HepG2 (cell line): ENCODE data around the gene SNAP25. TPM values are rescaled to one million over a fixed set of nuclear protein-coding genes. Genes with fewer than 3 reads are reported as not detected.

Experiments used
- ATAC-seq: fragments of 200-7000 bp; cut with Tn5 transposase; 3 replicates; pipeline ENCODE4 v1.9.1; 2020; ENCODE audit warnings: mild to moderate bottlenecking, moderate library complexity
- BruUV-seq: library from RNA; stranded (reverse); fragments of 400-500 nt; replicated peaks from 2 replicates; lab custom pipeline; 2021; lab: Mats Ljungman, UMichigan
- CTCF ChIA-PET: fragments of 300-600 bp; formaldehyde crosslinking; extraction: SDS; loops from one replicate; lab custom pipeline; 2021; ENCODE audit warnings: low total read pairs, inconsistent platforms, low intra/inter-chr PET ratio; lab: Yijun Ruan, JAX
- POLR2A ChIA-PET: fragments of 350-600 bp; sonication (Branson Sonifier 250); formaldehyde crosslinking; loops from one replicate; lab custom pipeline; 2020; ENCODE audit warnings: antibody characterized with exemption, inconsistent platforms; lab: Yijun Ruan, JAX
- DNase-seq: peaks from one replicate; pipeline ENCODE4 v3.0.0-alpha.2; 2015; ENCODE audit warnings: low spot score
- FAIRE-seq: peaks from 3 replicates; lab custom pipeline; 2011; peaks lifted over from hg19 to GRCh38; lab: Jason Lieb, UNC
- H2AFZ ChIP-seq: one replicate; pipeline ENCODE4 v1.6.1; 2011; ENCODE audit warnings: low read length, inconsistent platforms
- H3K27ac ChIP-seq: fragments of 300-600 bp; 3 replicates; pipeline ENCODE4 v1.8.0; 2011; ENCODE audit warnings: mixed run types, mild to moderate bottlenecking, mixed read lengths, low read length, inconsistent platforms; ENCODE audit not compliant: insufficient read depth; ENCODE audit errors: extremely low read length
- H3K27me3 ChIP-seq, 2 experiments: fragments of 200-600 bp in 1 of 2; 2 replicates in 1 of 2; 3 replicates in 1 of 2; pipeline versions ENCODE4 v1.6.0 to v1.8.0; 2011; ENCODE audit warnings: low read length in 2 of 2, mild to moderate bottlenecking in 2 of 2, moderate library complexity in 2 of 2, inconsistent platforms in 1 of 2; ENCODE audit not compliant: insufficient read depth in 2 of 2, control insufficient read depth in 1 of 2
- H3K36me3 ChIP-seq, 2 experiments: fragments of 200-600 bp in 1 of 2; replicated peaks in 1 of 2; 2 replicates in 1 of 2; 3 replicates in 1 of 2; pipeline versions ENCODE4 v1.5.1 to v1.8.0; 2011; ENCODE audit warnings: low read length in 2 of 2, inconsistent platforms in 1 of 2; ENCODE audit not compliant: insufficient read depth in 2 of 2, control insufficient read depth in 1 of 2
- H3K4me1 ChIP-seq: 2 replicates; pipeline ENCODE4 v1.5.1; 2012; ENCODE audit warnings: low read length, inconsistent platforms; ENCODE audit not compliant: insufficient read depth
- H3K4me2 ChIP-seq: 2 replicates; pipeline ENCODE4 v1.6.0; 2011; ENCODE audit warnings: low read depth, low read length, inconsistent platforms
- H3K4me3 ChIP-seq, 3 experiments: fragments of 200-600 bp in 1 of 3; sonication (generic), shearing (Covaris generic) in 1 of 3; replicated peaks in 1 of 3; 2 replicates each; pipeline ENCODE4 v1.5.1; 2011 to 2016; ENCODE audit warnings: low read length in 3 of 3, inconsistent platforms in 2 of 3, low read depth in 2 of 3, mild to moderate bottlenecking in 2 of 3, control low read depth in 1 of 3, mixed read lengths in 1 of 3; ENCODE audit not compliant: insufficient read depth in 1 of 3
- H3K79me2 ChIP-seq: one replicate; pipeline ENCODE4 v1.6.1; 2011; ENCODE audit warnings: low read length, inconsistent platforms; ENCODE audit not compliant: insufficient read depth
- H3K9ac ChIP-seq: 2 replicates; pipeline ENCODE4 v1.6.0; 2011; ENCODE audit warnings: mild to moderate bottlenecking, low read depth, low read length, inconsistent platforms; ENCODE audit not compliant: insufficient read depth
- H3K9me3 ChIP-seq: 2 replicates; pipeline ENCODE4 v1.5.1; 2012; ENCODE audit warnings: mild to moderate bottlenecking, low read length
- H4K20me1 ChIP-seq: 2 replicates; pipeline ENCODE4 v1.6.0; 2011; ENCODE audit warnings: inconsistent platforms, mild to moderate bottlenecking, low read length, moderate library complexity; ENCODE audit not compliant: insufficient read depth
- GATAD2A ChIP-seq: IDR thresholded peaks from 2 replicates; pipeline ENCODE4 v1.6.1; 2016
- ZFP90 ChIP-seq: sonication (generic); formaldehyde crosslinking; IDR thresholded peaks from 2 replicates; pipeline ENCODE4 v1.8.0; 2022; ENCODE audit warnings: missing genetic modification reagents, mild to moderate bottlenecking, inconsistent platforms, borderline replicate concordance
- ZNF598 ChIP-seq: sonication (generic); formaldehyde crosslinking; IDR thresholded peaks from 2 replicates; pipeline ENCODE4 v1.5.1; 2020; ENCODE audit warnings: mild to moderate bottlenecking, missing genetic modification reagents, borderline replicate concordance
- ZNF773 ChIP-seq: sonication (generic); formaldehyde crosslinking; IDR thresholded peaks from 2 replicates; pipeline ENCODE4 v1.4.0; 2020; ENCODE audit warnings: missing genetic modification reagents, borderline replicate concordance
- WGBS: methylation state at CpG from one replicate; pipeline ENCODE4 v1.1.6; 2017; ENCODE audit warnings: low lambda C conversion rate; 5-methylcytosine and 5-hydroxymethylcytosine counted together
- in situ Hi-C: cut with HindIII; loops from 2 replicates; pipeline ENCODE4 v1.10.0; 2017; ENCODE audit warnings: low pct_unique_long_range_greater_than_20kb; ENCODE audit not compliant: extremely low pct_ligation_motif_present
- intact Hi-C: fragments of 100-400 bp; cut with micrococcal nuclease; formaldehyde crosslinking; loops from one replicate; pipeline ENCODE4 v1.10.0; 2022; ENCODE audit not compliant: unreplicated experiment
- polyA plus RNA-seq, 8 experiments: library from polyadenylated mRNA; depleted of rRNA in 3 of 8; stranded (reverse) in 7 of 8; unstranded in 1 of 8; fragments of >200 nt; fragmentation: Illumina TruSeq in 4 of 8; extraction: Trizol in 4 of 8; gene quantifications; 2 replicates each; pipeline versions ENCODE4 v1.2.1 to v1.2.3, GENCODE V29; 2011 to 2016; ENCODE audit warnings: low read depth in 4 of 8, missing spikeins in 1 of 8, mixed read lengths in 1 of 8; ENCODE audit not compliant: insufficient read depth in 1 of 8
- total RNA-seq, 5 experiments: library from RNA; depleted of rRNA; stranded (reverse); fragments of >200 nt; fragmentation: Illumina TruSeq; extraction: Trizol; gene quantifications; 2 replicates each; pipeline ENCODE4 v1.2.3, GENCODE V29; 2016; ENCODE audit warnings: low read depth in 1 of 5

The SNAP25 gene
- total and polyA plus RNA-seq, 2 of the 13 experiments (the other 11 are each of a cell fraction or from before 2014, with no cell fraction given), result not detected

DNA sequence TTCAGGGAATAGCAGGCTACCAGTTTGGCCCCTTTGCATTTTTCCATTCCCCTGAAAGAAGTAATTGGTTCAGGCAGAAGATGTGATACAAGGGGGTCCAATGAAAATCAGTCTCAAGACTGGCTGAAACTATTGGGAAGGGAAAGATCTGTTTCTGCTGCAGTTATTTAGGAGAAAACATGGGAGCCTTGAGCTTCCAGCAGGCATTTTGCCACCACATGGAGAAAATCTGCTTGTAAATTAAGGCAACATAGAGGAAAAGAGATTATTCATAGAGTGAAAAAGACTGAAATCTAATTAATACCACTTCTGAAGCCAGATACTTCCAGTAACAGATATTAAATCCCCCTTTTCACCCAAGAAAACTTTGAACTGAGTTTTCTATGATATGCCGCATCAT lies 44.2 kb upstream of the SNAP25 start:
- Histone ChIP-seq H3K4me1 (no peaks in the 10 kb centered on the region), H3K9me3 (no peaks in the 10 kb centered on the region)
- no peak for TF ChIP-seq ZNF598
- TF ChIP-seq, all 625 proteins: peak for 0
- in situ Hi-C loops, result no loop called here
- POLR2A ChIA-PET, result no interaction called here
- FAIRE-seq (no peak), DNase-seq (no peak), ATAC-seq (no peak)
- Histone ChIP-seq H4K20me1 (no peaks in the 10 kb centered on the region), H3K79me2 (no peaks in the 10 kb centered on the region), H3K36me3 (no peaks in the 10 kb centered on the region), H2AFZ (no peak overlapping the region), H3K9ac (no peak overlapping the region), H3K4me3 (no peak overlapping the region), H3K27me3 (peaks cover 0 to 2% of the 10 kb centered on the region in 2 experiments; a peak in 3 of 5 replicates), H3K27ac (no peak overlapping the region), H3K4me2 (no peak overlapping the region)
- WGBS, result 50% methylated on average over 1 of the region's 1 CpG
- intact Hi-C loops, result no loop called here
- CTCF ChIA-PET, result no interaction called here
- BruUV-seq, result no TSS peak

DNA sequence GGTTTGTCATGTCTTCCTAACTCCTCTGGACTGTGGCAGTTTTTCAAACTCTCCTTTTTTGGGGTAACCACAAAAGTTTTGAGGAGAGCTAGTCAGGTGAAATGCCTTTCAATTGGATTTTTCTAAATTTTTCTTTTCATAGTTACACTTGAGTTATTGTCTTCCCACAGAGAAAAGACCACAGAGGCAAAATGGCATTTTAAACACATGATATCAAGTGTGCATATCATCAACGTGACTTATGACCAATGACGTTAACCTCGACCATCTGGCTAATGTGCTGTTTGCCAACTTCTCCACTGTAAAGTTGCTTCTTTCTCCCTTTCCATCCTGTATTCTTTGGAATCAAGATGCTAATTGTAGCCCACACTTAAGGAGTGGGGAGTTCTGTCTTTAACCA lies 41.3 kb upstream of the SNAP25 start:
- ATAC-seq, result no peak
- POLR2A ChIA-PET, result no interaction called here
- FAIRE-seq, result no peak
- peaks cover 0 to 2% of the 10 kb centered on the region in 2 experiments; a peak in 2 of 5 replicates for H3K27me3 ChIP-seq
- no peaks in the 10 kb centered on the region for H4K20me1 ChIP-seq
- DNase-seq, result no peak
- no TSS peak for BruUV-seq
- no peaks in the 10 kb centered on the region for H3K36me3 ChIP-seq
- H3K4me2 ChIP-seq, result no peak overlapping the region
- in situ Hi-C loops, result no loop called here
- H3K9me3 ChIP-seq, result no peaks in the 10 kb centered on the region
- H3K9ac ChIP-seq, result no peak overlapping the region
- no peak overlapping the region for H3K4me3 ChIP-seq
- H2AFZ ChIP-seq, result no peak overlapping the region
- CTCF ChIA-PET, result no interaction called here
- H3K79me2 ChIP-seq, result no peaks in the 10 kb centered on the region
- TF ChIP-seq ZNF773 (CRISPR knock-in tag), result no peak
- TF ChIP-seq GATAD2A, result no peak
- no peak for TF ChIP-seq ZFP90 (CRISPR knock-in tag)
- TF ChIP-seq, all 625 proteins: peak for 0
- Histone ChIP-seq H3K27ac (no peak overlapping the region), H3K4me1 (no peaks in the 10 kb centered on the region)
- WGBS, result 32% methylated on average over 3 of the region's 3 CpGs
- intact Hi-C loops, result no loop called here
